Lower leg skin (tissue), 4 donors: ENCODE data around the gene CSH2. TPM values are rescaled to one million over a fixed set of nuclear protein-coding genes. Genes with fewer than 3 reads are reported as not detected.

Experiments used
- DNase-seq, 2 donors: peaks; one replicate each; pipeline ENCODE4 v3.0.0-alpha.2; 2019; ENCODE audit warnings: low spot score in 2 of 2
- H3K4me3 ChIP-seq: fragments of 200-600 bp; sonication (generic); 2 replicates; pipeline ENCODE4 v1.5.1; 2017; ENCODE audit warnings: mild to moderate bottlenecking, low read depth; ENCODE audit not compliant: poor library complexity, severe bottlenecking
- POLR2A ChIP-seq, 2 donors: fragments of 450-650 bp; IDR thresholded peaks; one replicate each; pipeline ENCODE4 v1.6.1; 2016 to 2017; ENCODE audit warnings: antibody characterized with exemption in 2 of 2, mild to moderate bottlenecking in 1 of 2, moderate library complexity in 1 of 2
- WGBS, 2 donors: methylation state at CpG; one replicate each; pipeline ENCODE4 v1.1.5; 2018; 5-methylcytosine and 5-hydroxymethylcytosine counted together
- intact Hi-C: fragments of 100-400 bp; cut with DNase I; formaldehyde crosslinking; loops from one replicate; pipeline ENCODE4 v1.15.0; 2023; ENCODE audit warnings: low total_unique reads
- total RNA-seq, 4 donors: library from RNA; depleted of rRNA; stranded (reverse); fragments of >200 nt; gene quantifications; one replicate each; pipeline ENCODE4 v1.1.0, GENCODE V29; 2016
- TF ChIP-seq, protein P1 (sequence below), 3 donors: fragments of 450-650 bp; IDR thresholded peaks; one replicate each; pipeline ENCODE4 v1.5.1; 2016; ENCODE audit warnings: antibody characterized with exemption in 3 of 3, mild to moderate bottlenecking in 3 of 3, moderate library complexity in 2 of 3

The CSH2 gene
- total RNA-seq, 4 donors from 2014 or later = not detected

DNA sequence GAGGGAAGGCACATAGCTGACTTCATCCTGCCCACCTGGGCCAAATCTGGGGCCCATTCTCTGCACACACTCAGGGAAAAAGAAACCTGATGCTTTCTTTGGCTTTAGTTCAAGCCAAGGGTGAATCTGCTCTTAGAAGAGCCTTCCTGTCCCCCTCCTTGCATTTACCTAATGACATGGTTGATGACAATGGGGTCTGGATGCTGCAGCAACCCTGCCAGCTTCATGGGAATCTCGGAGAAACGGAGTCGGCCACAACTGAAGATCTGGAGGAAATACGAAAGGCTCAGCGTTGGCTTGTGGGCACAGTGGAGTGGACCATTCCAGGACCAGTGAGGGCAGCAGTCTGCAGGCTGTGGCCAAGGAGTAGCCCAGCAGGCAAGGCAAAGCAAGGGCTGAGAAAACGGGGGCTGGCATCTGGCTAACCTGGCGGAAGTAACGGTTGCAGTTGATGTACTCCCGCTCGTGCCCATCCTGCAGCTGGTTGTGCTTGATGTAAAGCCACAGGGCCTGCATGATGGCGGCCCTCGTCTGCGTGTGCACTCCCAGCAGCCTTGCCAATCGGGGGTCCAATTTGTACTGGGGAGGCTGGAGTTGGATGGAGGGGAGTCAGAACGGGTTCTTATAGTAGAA is 39.6 kb downstream of the CSH2 start:
- TF ChIP-seq, protein P1, sequence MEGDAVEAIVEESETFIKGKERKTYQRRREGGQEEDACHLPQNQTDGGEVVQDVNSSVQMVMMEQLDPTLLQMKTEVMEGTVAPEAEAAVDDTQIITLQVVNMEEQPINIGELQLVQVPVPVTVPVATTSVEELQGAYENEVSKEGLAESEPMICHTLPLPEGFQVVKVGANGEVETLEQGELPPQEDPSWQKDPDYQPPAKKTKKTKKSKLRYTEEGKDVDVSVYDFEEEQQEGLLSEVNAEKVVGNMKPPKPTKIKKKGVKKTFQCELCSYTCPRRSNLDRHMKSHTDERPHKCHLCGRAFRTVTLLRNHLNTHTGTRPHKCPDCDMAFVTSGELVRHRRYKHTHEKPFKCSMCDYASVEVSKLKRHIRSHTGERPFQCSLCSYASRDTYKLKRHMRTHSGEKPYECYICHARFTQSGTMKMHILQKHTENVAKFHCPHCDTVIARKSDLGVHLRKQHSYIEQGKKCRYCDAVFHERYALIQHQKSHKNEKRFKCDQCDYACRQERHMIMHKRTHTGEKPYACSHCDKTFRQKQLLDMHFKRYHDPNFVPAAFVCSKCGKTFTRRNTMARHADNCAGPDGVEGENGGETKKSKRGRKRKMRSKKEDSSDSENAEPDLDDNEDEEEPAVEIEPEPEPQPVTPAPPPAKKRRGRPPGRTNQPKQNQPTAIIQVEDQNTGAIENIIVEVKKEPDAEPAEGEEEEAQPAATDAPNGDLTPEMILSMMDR (IDR thresholded peaks at IDR 0.05) = no peak
- TF ChIP-seq POLR2A (IDR thresholded peaks at IDR 0.05) = no peak

DNA sequence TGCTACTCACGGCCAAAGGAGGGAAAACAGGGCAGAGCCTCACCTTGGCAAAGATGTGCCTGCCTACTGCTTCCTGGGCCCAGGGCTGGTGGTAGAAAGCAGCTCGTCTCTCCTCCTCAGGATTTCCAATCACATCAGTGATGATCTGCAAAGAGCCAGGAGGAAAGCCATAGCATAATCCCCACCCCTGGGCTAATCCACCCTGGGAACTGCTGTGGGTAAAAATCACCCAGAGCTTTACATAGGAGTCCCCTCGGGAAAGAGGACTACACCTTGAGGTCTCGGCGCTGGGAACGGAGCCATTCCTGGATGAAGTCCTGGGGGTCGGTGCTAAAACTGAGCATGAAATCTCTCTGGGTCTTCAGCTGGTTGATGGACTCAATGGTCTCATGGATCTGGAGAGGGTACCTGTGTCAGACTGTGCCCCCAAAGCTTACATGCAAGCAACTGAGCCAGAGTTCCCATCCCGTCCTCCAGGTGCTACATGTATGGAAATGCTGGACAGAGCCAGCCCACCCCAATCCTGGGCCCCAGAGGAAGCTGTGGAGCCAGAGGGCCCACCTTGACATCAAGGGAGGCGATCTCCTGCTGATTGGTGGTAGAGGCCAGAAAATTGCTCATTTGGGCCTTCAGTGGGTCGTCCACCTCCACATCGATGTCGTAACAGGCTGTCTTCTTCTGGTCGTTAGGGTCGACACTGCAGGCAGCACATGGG is 40.3 kb downstream of the CSH2 start:
- TF ChIP-seq, protein P1 (IDR thresholded peaks at IDR 0.05) = no peak
- TF ChIP-seq POLR2A (IDR thresholded peaks at IDR 0.05) = no peak
- no peak for DNase-seq
- no peak overlapping the region for H3K4me3 ChIP-seq
- 79 to 82% methylated on average over 14 of the region's 14 CpGs for WGBS, 2 donors
- intact Hi-C loops = no loop called here

More for the DNA sequence above, 39.6 kb downstream of the CSH2 start:
- intact Hi-C loops = no loop called here
- H3K4me3 ChIP-seq = no peak overlapping the region
- DNase-seq = no peak
- 82 to 87% methylated on average over 15 of the region's 15 CpGs for WGBS, 2 donors

DNA sequence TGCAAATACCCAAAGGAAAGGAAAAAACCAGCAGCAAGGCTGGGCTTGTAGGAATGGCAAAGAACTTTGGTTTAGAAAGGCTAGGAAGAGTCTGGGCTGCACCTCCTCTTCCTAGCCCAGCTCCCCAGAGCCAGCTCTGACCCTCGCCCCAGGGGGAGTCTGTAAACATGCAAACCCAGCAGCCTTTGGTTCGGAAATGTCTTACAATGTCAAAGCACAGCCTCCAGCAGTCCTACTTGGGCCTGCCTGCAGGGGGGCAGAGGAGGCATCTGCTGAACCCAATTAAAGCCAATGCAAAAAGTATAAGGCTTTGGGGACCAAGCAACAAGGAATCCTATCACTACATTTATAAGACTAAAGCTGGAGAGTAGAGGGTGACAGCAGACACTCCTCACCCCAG is 41.0 kb downstream of the CSH2 start:
- 63 to 71% methylated on average over 2 of the region's 2 CpGs for whole genome bisulfite sequencing, 2 donors
- TF ChIP-seq POLR2A (IDR thresholded peaks at IDR 0.05) = no peak
- TF ChIP-seq, protein P1 (IDR thresholded peaks at IDR 0.05) = no peak
- no peak for DNase-seq
- H3K4me3 ChIP-seq = no peak overlapping the region
- intact Hi-C loops = no loop called here

DNA sequence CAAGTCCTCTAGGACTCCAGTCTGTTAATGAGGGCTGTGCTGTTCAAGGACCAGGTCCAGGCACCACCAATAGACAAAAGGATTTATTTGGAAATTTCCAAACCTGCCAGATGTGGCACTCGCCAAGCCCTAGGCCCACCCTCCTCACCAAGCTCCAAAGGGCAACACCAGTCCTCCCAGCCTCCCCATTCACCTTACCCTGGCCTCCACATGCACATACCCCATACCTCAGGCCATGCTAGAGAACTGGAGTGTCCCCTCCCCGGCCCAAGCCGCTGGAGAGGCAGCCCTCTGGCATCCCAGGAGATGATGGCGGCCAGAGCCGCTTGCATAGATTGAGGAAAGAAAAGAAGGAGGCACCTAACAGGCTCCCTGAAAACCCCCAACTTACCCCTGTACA is 41.5 kb downstream of the CSH2 start:
- no peak overlapping the region for H3K4me3 ChIP-seq
- no peak for DNase-seq
- 70 to 75% methylated on average over 5 of the region's 5 CpGs for WGBS, 2 donors
- intact Hi-C loops = no loop called here
- TF ChIP-seq, protein P1 (IDR thresholded peaks at IDR 0.05) = no peak
- no peak for TF ChIP-seq POLR2A (IDR thresholded peaks at IDR 0.05)

DNA sequence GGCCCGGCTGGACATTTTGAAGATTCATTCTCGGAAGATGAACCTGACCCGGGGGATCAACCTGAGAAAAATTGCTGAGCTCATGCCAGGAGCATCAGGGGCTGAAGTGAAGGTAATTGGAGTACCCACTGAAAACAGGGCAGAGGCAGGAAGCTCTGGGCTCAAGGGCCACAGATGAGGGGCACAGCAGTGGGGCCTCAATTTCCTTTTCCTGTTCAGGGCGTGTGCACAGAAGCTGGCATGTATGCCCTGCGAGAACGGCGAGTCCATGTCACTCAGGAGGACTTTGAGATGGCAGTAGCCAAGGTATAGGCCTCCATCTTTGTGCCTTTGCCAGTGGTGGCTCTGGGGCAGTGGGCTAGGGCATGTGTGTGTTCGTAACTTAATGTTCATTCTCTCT is 42.0 kb downstream of the CSH2 start:
- intact Hi-C loops = no loop called here
- no peak for DNase-seq
- 54 to 79% methylated on average over 8 of the region's 8 CpGs for WGBS, 2 donors
- H3K4me3 ChIP-seq = no peak overlapping the region
- no peak for TF ChIP-seq POLR2A (IDR thresholded peaks at IDR 0.05)
- TF ChIP-seq, protein P1 (IDR thresholded peaks at IDR 0.05) = no peak
